BJ (cell line): Measurements from ENCODE around the gene RAB8B. TPM values are rescaled to one million over a fixed set of nuclear protein-coding genes. Genes with fewer than 3 reads are reported as not detected.

Source experiments
- CTCF ChIA-PET: fragments of 350-600 bp; formaldehyde crosslinking; extraction: SDS; loops from one replicate; lab custom pipeline; 2021; ENCODE audit warnings: antibody characterized with exemption, inconsistent platforms; lab: Yijun Ruan, JAX
- POLR2A ChIA-PET: fragments of 300-600 bp; sonication (Branson Sonifier 250); formaldehyde crosslinking; extraction: SDS; loops from one replicate; lab custom pipeline; 2021; ENCODE audit warnings: antibody characterized with exemption; lab: Charles Lee
- DNase-seq: peaks from one replicate; pipeline ENCODE4 v3.0.0-alpha.2; 2011; ENCODE audit warnings: low read depth
- H3K27me3 ChIP-seq: 2 replicates; pipeline ENCODE4 v1.6.0; 2011; ENCODE audit warnings: low read length; ENCODE audit not compliant: control insufficient read depth, insufficient read depth
- H3K36me3 ChIP-seq: 2 replicates; pipeline ENCODE4 v1.5.1; 2011; ENCODE audit warnings: low read length; ENCODE audit not compliant: control insufficient read depth, insufficient read depth
- H3K4me3 ChIP-seq: 2 replicates; pipeline ENCODE4 v1.5.1; 2011; ENCODE audit warnings: low read depth, mild to moderate bottlenecking, control low read depth, low read length
- polyA plus RNA-seq: library from polyadenylated mRNA; depleted of rRNA; stranded (reverse); fragments of >200 nt; gene quantifications from 2 replicates; pipeline ENCODE4 v1.2.3, GENCODE V29; 2011
- TF ChIP-seq, protein P1 (sequence below): IDR thresholded peaks from 2 replicates; pipeline ENCODE4 v1.5.1; 2011; ENCODE audit warnings: low read depth, mild to moderate bottlenecking, control low read depth, inconsistent platforms, low read length, moderate library complexity; ENCODE audit not compliant: insufficient read depth

The RAB8B gene
- polyA plus RNA-seq, 1 experiment: 16.4 TPM

DNA sequence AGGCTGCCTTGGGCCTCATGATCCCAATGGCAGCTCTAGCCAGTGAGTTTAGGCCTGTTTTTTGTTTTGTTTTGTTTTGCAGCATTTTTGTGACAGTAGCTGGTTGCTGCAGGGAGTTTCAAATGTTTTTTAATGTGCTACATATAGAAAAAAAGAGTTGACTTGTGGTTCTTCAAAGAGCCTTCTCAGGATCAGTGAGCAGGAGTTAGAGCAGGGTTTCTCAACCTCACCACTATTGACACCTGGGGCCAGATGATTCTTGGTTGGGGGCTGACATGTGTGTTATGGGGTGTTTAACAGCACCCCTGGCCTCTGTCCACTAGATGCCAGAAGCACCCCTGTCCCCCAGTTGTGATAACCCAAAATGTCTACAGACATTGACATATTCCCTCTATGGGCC, 105.9 kb downstream of the RAB8B start:
- ChIA-PET POLR2A (no interaction called here), CTCF (interaction anchor here (1.3 kb wide), 1 partner anchor 96 kb away, joined by 3 read pairs; no protein-coding TSS in a partner anchor)
- Histone ChIP-seq H3K36me3 (peaks cover 6% of the 10 kb centered on the region; the same call in 1 of the 2 replicates), H3K4me3 (no peak overlapping the region), H3K27me3 (no peaks in the 10 kb centered on the region)
- DNase-seq: no peak
- TF ChIP-seq, protein P1, sequence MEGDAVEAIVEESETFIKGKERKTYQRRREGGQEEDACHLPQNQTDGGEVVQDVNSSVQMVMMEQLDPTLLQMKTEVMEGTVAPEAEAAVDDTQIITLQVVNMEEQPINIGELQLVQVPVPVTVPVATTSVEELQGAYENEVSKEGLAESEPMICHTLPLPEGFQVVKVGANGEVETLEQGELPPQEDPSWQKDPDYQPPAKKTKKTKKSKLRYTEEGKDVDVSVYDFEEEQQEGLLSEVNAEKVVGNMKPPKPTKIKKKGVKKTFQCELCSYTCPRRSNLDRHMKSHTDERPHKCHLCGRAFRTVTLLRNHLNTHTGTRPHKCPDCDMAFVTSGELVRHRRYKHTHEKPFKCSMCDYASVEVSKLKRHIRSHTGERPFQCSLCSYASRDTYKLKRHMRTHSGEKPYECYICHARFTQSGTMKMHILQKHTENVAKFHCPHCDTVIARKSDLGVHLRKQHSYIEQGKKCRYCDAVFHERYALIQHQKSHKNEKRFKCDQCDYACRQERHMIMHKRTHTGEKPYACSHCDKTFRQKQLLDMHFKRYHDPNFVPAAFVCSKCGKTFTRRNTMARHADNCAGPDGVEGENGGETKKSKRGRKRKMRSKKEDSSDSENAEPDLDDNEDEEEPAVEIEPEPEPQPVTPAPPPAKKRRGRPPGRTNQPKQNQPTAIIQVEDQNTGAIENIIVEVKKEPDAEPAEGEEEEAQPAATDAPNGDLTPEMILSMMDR: no peak

DNA sequence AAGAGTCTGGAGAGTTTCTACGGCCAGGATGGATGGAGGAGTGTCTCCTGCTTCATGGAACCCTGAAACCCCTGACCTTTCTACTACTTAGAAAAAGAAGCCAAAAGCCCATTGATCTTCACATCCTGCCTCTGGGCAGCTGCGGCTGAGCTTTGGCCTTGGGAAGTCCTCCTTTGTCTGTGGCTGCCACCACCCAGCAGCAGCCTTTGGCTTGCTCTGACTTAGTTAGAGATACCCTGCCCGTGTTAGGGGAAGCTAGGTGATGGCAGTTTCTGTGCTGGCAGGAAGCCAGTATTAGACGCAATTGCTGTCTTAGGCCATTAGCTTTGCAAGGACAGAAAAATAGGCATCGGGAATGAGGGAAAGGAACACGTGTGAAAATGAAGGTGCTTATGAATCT, 106.8 kb downstream of the RAB8B start:
- peaks cover 6% of the 10 kb centered on the region; the same call in 1 of the 2 replicates for H3K36me3 ChIP-seq
- TF ChIP-seq, protein P1: no peak
- ChIA-PET CTCF (no interaction called here), POLR2A (no interaction called here)
- H3K4me3 ChIP-seq: no peak overlapping the region
- no peak for DNase-seq
- H3K27me3 ChIP-seq: no peaks in the 10 kb centered on the region

DNA sequence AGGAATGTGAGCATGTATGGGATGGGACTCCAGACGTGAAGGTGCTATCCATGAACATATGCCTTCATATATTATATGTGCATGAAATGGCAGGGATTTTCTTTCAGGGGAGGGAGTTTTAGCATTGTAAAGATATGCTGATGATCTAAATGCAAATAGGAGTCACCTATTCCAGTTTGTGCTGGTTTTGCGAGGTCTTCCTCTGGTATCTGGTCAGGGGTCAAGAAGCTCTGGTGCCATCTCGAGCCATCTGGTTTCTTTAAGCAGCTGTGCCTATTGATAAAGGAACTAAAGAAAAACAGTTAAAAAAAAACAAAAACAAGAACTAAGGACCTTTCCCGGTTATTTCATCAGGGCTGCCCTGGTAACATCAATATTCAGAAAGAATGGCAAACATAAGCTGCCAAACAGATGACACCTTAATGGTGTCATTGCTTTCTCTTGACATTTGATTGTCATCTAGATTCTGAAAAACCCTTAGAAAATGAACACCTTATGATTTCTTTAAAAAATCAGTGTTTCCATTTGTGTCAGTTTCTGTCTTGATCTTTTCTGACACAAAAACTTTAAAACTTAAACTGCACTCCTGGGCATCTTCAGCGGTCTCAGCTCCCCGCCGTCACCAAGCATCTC, 110.7 kb downstream of the RAB8B start:
- TF ChIP-seq, protein P1: no peak
- ChIA-PET CTCF (interaction anchor here (0.6 to 2.1 kb wide), 2 partner anchors 67 to 167 kb away, joined by 3 to 6 read pairs; no protein-coding TSS in a partner anchor), POLR2A (no interaction called here)
- no peaks in the 10 kb centered on the region for H3K27me3 ChIP-seq
- H3K36me3 ChIP-seq: peaks cover 11% of the 10 kb centered on the region
- DNase-seq: no peak
- H3K4me3 ChIP-seq: no peak overlapping the region

DNA sequence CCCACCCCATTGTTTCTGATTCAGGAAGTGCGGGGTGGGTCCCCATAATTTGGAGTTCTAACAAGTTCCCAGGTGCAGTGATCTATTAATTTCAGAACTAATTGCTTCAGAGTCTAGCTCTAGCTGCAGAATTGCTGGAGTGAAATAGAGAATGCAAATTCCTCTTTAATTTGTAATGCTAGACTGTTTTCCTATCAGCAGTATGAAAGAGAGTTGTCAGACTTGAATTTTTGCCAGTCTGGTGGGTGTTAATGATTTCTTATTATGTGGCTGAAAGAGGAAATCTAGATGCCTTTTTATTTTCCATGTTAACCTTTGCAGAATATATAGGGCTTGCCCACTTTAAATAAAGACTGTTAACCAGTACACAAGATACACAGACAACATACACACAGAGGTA, 111.7 kb downstream of the RAB8B start:
- DNase-seq: no peak
- TF ChIP-seq, protein P1: no peak
- H3K4me3 ChIP-seq: no peak overlapping the region
- ChIA-PET POLR2A (no interaction called here), CTCF (interaction anchor here (1.3 kb wide), 1 partner anchor 11 kb away, joined by 3 read pairs; no protein-coding TSS in a partner anchor)
- H3K36me3 ChIP-seq: peaks cover 12% of the 10 kb centered on the region
- no peaks in the 10 kb centered on the region for H3K27me3 ChIP-seq

DNA sequence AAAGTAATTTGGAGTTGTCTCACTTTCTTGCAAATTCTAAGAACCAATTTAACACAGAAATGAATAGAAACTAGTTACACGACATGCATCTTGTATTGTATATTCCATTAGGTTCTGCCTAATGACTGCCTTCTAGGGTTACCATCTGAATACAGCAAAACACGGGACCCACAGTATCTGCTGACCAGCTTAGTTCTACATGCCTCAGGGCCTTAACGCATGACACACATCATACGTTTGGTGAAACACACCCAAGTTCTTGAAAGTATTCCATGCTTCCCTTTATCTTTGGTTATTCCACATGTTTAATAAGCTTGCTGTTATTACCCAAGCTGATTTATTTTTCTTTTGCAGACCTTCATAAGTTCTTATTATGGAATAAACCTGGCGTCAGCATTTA, 115.9 kb downstream of the RAB8B start:
- H3K36me3 ChIP-seq: peaks cover 9% of the 10 kb centered on the region
- no peak for DNase-seq
- H3K4me3 ChIP-seq: no peak overlapping the region
- H3K27me3 ChIP-seq: no peaks in the 10 kb centered on the region
- TF ChIP-seq, protein P1: no peak
- POLR2A ChIA-PET: no interaction called here
- CTCF ChIA-PET: interaction anchor here (1.6 kb wide), 1 partner anchor 12 kb away, joined by 3 read pairs; no protein-coding TSS in a partner anchor
